ENCODE data around the gene PARP1. TPM values are rescaled to one million over a fixed set of nuclear protein-coding genes. Genes with fewer than 3 reads are reported as not detected.

PARP1 gene
- total and polyA plus RNA-seq, 4 donors = 39.2 to 108 (median 60.3) TPM

- TF ChIP-seq EGR1 (IDR thresholded peaks at IDR 0.05; ENCODE audit: low read depth in 2 of 2) = no peak
- no peak for TF ChIP-seq TAF1 (conservative IDR thresholded peaks at IDR 0.05)
- TF ChIP-seq, protein P1, sequence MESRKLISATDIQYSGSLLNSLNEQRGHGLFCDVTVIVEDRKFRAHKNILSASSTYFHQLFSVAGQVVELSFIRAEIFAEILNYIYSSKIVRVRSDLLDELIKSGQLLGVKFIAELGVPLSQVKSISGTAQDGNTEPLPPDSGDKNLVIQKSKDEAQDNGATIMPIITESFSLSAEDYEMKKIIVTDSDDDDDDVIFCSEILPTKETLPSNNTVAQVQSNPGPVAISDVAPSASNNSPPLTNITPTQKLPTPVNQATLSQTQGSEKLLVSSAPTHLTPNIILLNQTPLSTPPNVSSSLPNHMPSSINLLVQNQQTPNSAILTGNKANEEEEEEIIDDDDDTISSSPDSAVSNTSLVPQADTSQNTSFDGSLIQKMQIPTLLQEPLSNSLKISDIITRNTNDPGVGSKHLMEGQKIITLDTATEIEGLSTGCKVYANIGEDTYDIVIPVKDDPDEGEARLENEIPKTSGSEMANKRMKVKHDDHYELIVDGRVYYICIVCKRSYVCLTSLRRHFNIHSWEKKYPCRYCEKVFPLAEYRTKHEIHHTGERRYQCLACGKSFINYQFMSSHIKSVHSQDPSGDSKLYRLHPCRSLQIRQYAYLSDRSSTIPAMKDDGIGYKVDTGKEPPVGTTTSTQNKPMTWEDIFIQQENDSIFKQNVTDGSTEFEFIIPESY (IDR thresholded peaks at IDR 0.05) = no peak
- no peak for TF ChIP-seq REST (IDR thresholded peaks at IDR 0.05)
- no peak for TF ChIP-seq ATF3 (IDR thresholded peaks at IDR 0.05)
- no peak for TF ChIP-seq FOXA2 (IDR thresholded peaks at IDR 0.05)
- TF ChIP-seq, protein P2, sequence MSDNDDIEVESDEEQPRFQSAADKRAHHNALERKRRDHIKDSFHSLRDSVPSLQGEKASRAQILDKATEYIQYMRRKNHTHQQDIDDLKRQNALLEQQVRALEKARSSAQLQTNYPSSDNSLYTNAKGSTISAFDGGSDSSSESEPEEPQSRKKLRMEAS (IDR thresholded peaks at IDR 0.05) = no peak
- TF ChIP-seq, protein P3, sequence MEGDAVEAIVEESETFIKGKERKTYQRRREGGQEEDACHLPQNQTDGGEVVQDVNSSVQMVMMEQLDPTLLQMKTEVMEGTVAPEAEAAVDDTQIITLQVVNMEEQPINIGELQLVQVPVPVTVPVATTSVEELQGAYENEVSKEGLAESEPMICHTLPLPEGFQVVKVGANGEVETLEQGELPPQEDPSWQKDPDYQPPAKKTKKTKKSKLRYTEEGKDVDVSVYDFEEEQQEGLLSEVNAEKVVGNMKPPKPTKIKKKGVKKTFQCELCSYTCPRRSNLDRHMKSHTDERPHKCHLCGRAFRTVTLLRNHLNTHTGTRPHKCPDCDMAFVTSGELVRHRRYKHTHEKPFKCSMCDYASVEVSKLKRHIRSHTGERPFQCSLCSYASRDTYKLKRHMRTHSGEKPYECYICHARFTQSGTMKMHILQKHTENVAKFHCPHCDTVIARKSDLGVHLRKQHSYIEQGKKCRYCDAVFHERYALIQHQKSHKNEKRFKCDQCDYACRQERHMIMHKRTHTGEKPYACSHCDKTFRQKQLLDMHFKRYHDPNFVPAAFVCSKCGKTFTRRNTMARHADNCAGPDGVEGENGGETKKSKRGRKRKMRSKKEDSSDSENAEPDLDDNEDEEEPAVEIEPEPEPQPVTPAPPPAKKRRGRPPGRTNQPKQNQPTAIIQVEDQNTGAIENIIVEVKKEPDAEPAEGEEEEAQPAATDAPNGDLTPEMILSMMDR (IDR thresholded peaks at IDR 0.05; ENCODE audit: low read depth, low read length, missing input control) = no peak
- no peak for TF ChIP-seq GABPA (IDR thresholded peaks at IDR 0.05 in 1 of 2, conservative IDR thresholded peaks at IDR 0.05 in 1 of 2)
- TF ChIP-seq RXRA (IDR thresholded peaks at IDR 0.05) = no peak
- no peak for TF ChIP-seq HNF4G (IDR thresholded peaks at IDR 0.05)
- no peak for TF ChIP-seq JUND (IDR thresholded peaks at IDR 0.05)
- TF ChIP-seq FOXA1 (IDR thresholded peaks at IDR 0.05) = no peak
- WGBS = 89% methylated on average over 4 of the region's 4 CpGs
- Histone ChIP-seq H3K9ac (ENCODE audit: low read depth in 1 of 2, low read length in 2 of 2) (no peak overlapping the region), H3K36me3 (ENCODE audit: control insufficient read depth in 4 of 4, insufficient read depth in 3 of 4, low read depth in 1 of 4, low read length in 3 of 4) (no peaks in the 10 kb centered on the region), H3K4me3 (ENCODE audit: low read depth in 1 of 3, low read length in 3 of 3) (no peak overlapping the region), H3K27ac (ENCODE audit: low read depth in 1 of 2, low read length in 2 of 2) (no peak overlapping the region), H3K27me3 (ENCODE audit: control insufficient read depth in 4 of 4, insufficient read depth in 4 of 4, low read length in 3 of 4) (peaks cover 0 to 2% (median 0%) of the 10 kb centered on the region in 4 donors), H3K4me1 (ENCODE audit: control insufficient read depth in 4 of 4, insufficient read depth in 4 of 4, low read length in 3 of 4) (no peaks in the 10 kb centered on the region), H3K9me3 (ENCODE audit: control insufficient read depth in 4 of 4, low read length in 3 of 4) (no peaks in the 10 kb centered on the region)
- DNase-seq (ENCODE audit: low spot score) = no peak
Measured at GRCh38 chr1:226447932-226448665, 40.2 kb upstream of the PARP1 start.

DNA sequence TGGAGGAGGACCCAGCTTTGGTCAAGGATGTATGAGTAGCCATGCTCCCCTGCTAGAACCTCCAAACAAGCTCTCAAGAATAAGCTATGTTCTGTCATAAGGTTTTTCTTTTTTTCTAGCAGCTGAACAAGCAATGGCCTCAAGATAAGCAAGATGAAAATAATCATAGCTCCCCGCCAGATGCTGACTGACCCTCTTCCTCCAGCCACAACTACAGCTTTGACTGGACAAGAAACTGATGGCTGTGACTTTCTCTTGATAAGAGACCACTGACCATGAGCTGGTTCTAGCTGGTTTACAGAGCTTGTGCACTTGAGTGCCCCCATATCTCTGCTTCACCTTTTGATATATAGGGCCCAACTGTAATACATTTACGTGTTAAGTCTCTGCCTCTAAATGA, 38.2 kb upstream of the PARP1 start:
- no peaks in the 10 kb centered on the region for H3K4me1 ChIP-seq (ENCODE audit: control insufficient read depth in 4 of 4, insufficient read depth in 4 of 4, low read length in 3 of 4)
- H3K9me3 ChIP-seq (ENCODE audit: control insufficient read depth in 4 of 4, low read length in 3 of 4) = no peaks in the 10 kb centered on the region
- H3K36me3 ChIP-seq (ENCODE audit: control insufficient read depth in 4 of 4, insufficient read depth in 3 of 4, low read depth in 1 of 4, low read length in 3 of 4) = no peaks in the 10 kb centered on the region
- H3K27ac ChIP-seq (ENCODE audit: low read depth in 1 of 2, low read length in 2 of 2) = no peak overlapping the region
- H3K9ac ChIP-seq (ENCODE audit: low read depth in 1 of 2, low read length in 2 of 2) = no peak overlapping the region
- H3K27me3 ChIP-seq (ENCODE audit: control insufficient read depth in 4 of 4, insufficient read depth in 4 of 4, low read length in 3 of 4) = peaks cover 0 to 2% (median 0%) of the 10 kb centered on the region in 4 donors
- WGBS = 90% methylated on average over 2 of the region's 2 CpGs
- H3K4me3 ChIP-seq (ENCODE audit: low read depth in 1 of 3, low read length in 3 of 3) = no peak overlapping the region
- no peak for DNase-seq (ENCODE audit: low spot score)
- TF ChIP-seq, protein P3 (IDR thresholded peaks at IDR 0.05; ENCODE audit: low read depth, low read length, missing input control) = no peak
- TF ChIP-seq SP1 (IDR thresholded peaks at IDR 0.05) = no peak
- TF ChIP-seq HNF4G (IDR thresholded peaks at IDR 0.05) = no peak
- no peak for TF ChIP-seq HNF4A (conservative IDR thresholded peaks at IDR 0.05)
- TF ChIP-seq, protein P1 (IDR thresholded peaks at IDR 0.05) = no peak
- no peak for TF ChIP-seq FOXA2 (IDR thresholded peaks at IDR 0.05)
- TF ChIP-seq, protein P2 (IDR thresholded peaks at IDR 0.05) = no peak
- TF ChIP-seq GABPA (IDR thresholded peaks at IDR 0.05 in 1 of 2, conservative IDR thresholded peaks at IDR 0.05 in 1 of 2) = no peak
- TF ChIP-seq EGR1 (IDR thresholded peaks at IDR 0.05; ENCODE audit: low read depth in 2 of 2) = no peak
- no peak for TF ChIP-seq RAD21 (IDR thresholded peaks at IDR 0.05)
- TF ChIP-seq NR2F2 (IDR thresholded peaks at IDR 0.05) = no peak
- TF ChIP-seq ATF3 (IDR thresholded peaks at IDR 0.05) = no peak
- no peak for TF ChIP-seq RXRA (IDR thresholded peaks at IDR 0.05)
- TF ChIP-seq JUND (IDR thresholded peaks at IDR 0.05) = no peak

Measured in liver (tissue), 9 donors.